HepG2 (cell line): ENCODE data around the gene SLC22A5. TPM values are rescaled to one million over a fixed set of nuclear protein-coding genes. Genes with fewer than 3 reads are reported as not detected.

Experiments
- AGO1 ChIP-seq: fragments of 200-400 bp; formaldehyde crosslinking; IDR thresholded peaks from 2 replicates; pipeline ENCODE4 v1.6.1; 2017; ENCODE audit warnings: mild to moderate bottlenecking, low read depth, low read length, moderate library complexity; ENCODE audit not compliant: poor library complexity, severe bottlenecking
- ATF3 ChIP-seq: sonication (generic); formaldehyde crosslinking; IDR thresholded peaks from 2 replicates; pipeline ENCODE4 v1.4.0; 2020; ENCODE audit warnings: missing genetic modification reagents
- ATF4 ChIP-seq, 2 experiments: fragments of 450-650 bp in 1 of 2; sonication (generic) in 1 of 2; formaldehyde crosslinking; IDR thresholded peaks; 2 replicates each; pipeline versions ENCODE4 v1.5.0 to v1.8.0; 2020 to 2022; ENCODE audit warnings: mild to moderate bottlenecking in 1 of 2, missing genetic modification reagents in 1 of 2
- ATF5 ChIP-seq: sonication (generic); formaldehyde crosslinking; IDR thresholded peaks from 2 replicates; pipeline ENCODE4 v1.4.0; 2020; ENCODE audit warnings: mild to moderate bottlenecking, low read depth, missing genetic modification reagents
- MED13 ChIP-seq: sonication (generic); formaldehyde crosslinking; IDR thresholded peaks from 2 replicates; pipeline ENCODE4 v1.5.0; 2020; ENCODE audit warnings: missing genetic modification reagents
- MLXIP ChIP-seq: sonication (generic); formaldehyde crosslinking; IDR thresholded peaks from 2 replicates; pipeline ENCODE4 v1.9.0; 2021; ENCODE audit warnings: missing genetic modification reagents, borderline replicate concordance
- NR0B2 ChIP-seq: sonication (generic); formaldehyde crosslinking; IDR thresholded peaks from 2 replicates; pipeline ENCODE4 v1.4.0; 2020; ENCODE audit warnings: mild to moderate bottlenecking, missing genetic modification reagents
- PREB ChIP-seq: sonication (generic); formaldehyde crosslinking; IDR thresholded peaks from 2 replicates; pipeline ENCODE4 v1.4.0; 2020; ENCODE audit warnings: missing genetic modification reagents
- SMYD3 ChIP-seq: sonication (generic); formaldehyde crosslinking; IDR thresholded peaks from 2 replicates; pipeline ENCODE4 v1.8.1; 2023; ENCODE audit warnings: mild to moderate bottlenecking, missing genetic modification reagents
- SNAI1 ChIP-seq: sonication (generic); formaldehyde crosslinking; IDR thresholded peaks from 2 replicates; pipeline ENCODE4 v1.5.0; 2020; ENCODE audit warnings: mild to moderate bottlenecking, missing genetic modification reagents, borderline replicate concordance
- SP2 ChIP-seq: sonication (generic); formaldehyde crosslinking; IDR thresholded peaks from 2 replicates; pipeline ENCODE4 v1.5.1; 2020; ENCODE audit warnings: mild to moderate bottlenecking, missing genetic modification reagents
- TERF1 ChIP-seq: sonication (generic); formaldehyde crosslinking; IDR thresholded peaks from 2 replicates; pipeline ENCODE4 v1.8.0; 2022; ENCODE audit warnings: mild to moderate bottlenecking, missing genetic modification reagents, moderate library complexity
- TOPORS ChIP-seq: sonication (generic); formaldehyde crosslinking; IDR thresholded peaks from 2 replicates; pipeline ENCODE4 v1.8.0; 2023; ENCODE audit warnings: mild to moderate bottlenecking, missing genetic modification reagents
- TRAFD1 ChIP-seq: sonication (generic); formaldehyde crosslinking; IDR thresholded peaks from 2 replicates; pipeline ENCODE4 v1.5.1; 2020; ENCODE audit warnings: missing genetic modification reagents, mild to moderate bottlenecking, borderline replicate concordance
- ZFY ChIP-seq: sonication (generic); formaldehyde crosslinking; IDR thresholded peaks from 2 replicates; pipeline ENCODE4 v1.4.0; 2020; ENCODE audit warnings: missing genetic modification reagents
- ZNF20 ChIP-seq: sonication (generic); formaldehyde crosslinking; IDR thresholded peaks from 2 replicates; pipeline ENCODE4 v1.4.0; 2020; ENCODE audit warnings: mild to moderate bottlenecking, moderate library complexity, missing genetic modification reagents
- ZNF432 ChIP-seq: sonication (generic); formaldehyde crosslinking; IDR thresholded peaks from 2 replicates; pipeline ENCODE4 v1.5.0; 2020; ENCODE audit warnings: missing genetic modification reagents, mild to moderate bottlenecking, borderline replicate concordance
- ZNF737 ChIP-seq: sonication (generic); formaldehyde crosslinking; IDR thresholded peaks from 2 replicates; pipeline ENCODE4 v1.5.0; 2020; ENCODE audit warnings: missing genetic modification reagents, mild to moderate bottlenecking, borderline replicate concordance
- polyA plus RNA-seq, 8 experiments: library from polyadenylated mRNA; depleted of rRNA in 3 of 8; stranded (reverse) in 7 of 8; unstranded in 1 of 8; fragments of >200 nt; fragmentation: Illumina TruSeq in 4 of 8; extraction: Trizol in 4 of 8; gene quantifications; 2 replicates each; pipeline versions ENCODE4 v1.2.1 to v1.2.3, GENCODE V29; 2011 to 2016; ENCODE audit warnings: low read depth in 4 of 8, missing spikeins in 1 of 8, mixed read lengths in 1 of 8; ENCODE audit not compliant: insufficient read depth in 1 of 8
- total RNA-seq, 5 experiments: library from RNA; depleted of rRNA; stranded (reverse); fragments of >200 nt; fragmentation: Illumina TruSeq; extraction: Trizol; gene quantifications; 2 replicates each; pipeline ENCODE4 v1.2.3, GENCODE V29; 2016; ENCODE audit warnings: low read depth in 1 of 5

The SLC22A5 gene
- total and polyA plus RNA-seq, 2 of the 13 experiments (the other 11 are each of a cell fraction or from before 2014, with no cell fraction given) = 7.1 to 15.1 TPM

GRCh38 chr5:132369474-132370180 lies at the start of gene SLC22A5 (continued):
- TF ChIP-seq SMYD3 (CRISPR knock-in tag) (0 out of 2 replicates have a peak, but pooled peaks have one; percentile 61), TOPORS (CRISPR knock-in tag) (peak; percentile 88), ZNF20 (CRISPR knock-in tag) (no peak), NR0B2 (CRISPR knock-in tag) (no peak), MLXIP (CRISPR knock-in tag) (peak; percentile 66; the same call in 1 of the 2 replicates), SNAI1 (CRISPR knock-in tag) (no peak), SP2 (0 out of 2 replicates have a peak, but pooled peaks have one; percentile 1), MED13 (CRISPR knock-in tag) (no peak; the same call in 1 of the 2 replicates), AGO1 (no peak), TRAFD1 (CRISPR knock-in tag) (no peak), ZNF432 (CRISPR knock-in tag) (no peak), ZFY (CRISPR knock-in tag) (peak; percentile 99), PREB (peak; percentile 25; the same call in 1 of the 2 replicates), ATF4 (CRISPR knock-in tag; IDR thresholded peaks at IDR 0.05) (no peak), TERF1 (CRISPR knock-in tag) (peak; percentile 44; the same call in 1 of the 2 replicates), ATF5 (CRISPR knock-in tag) (no peak; the same call in 1 of the 2 replicates), ZNF737 (CRISPR knock-in tag) (peak; percentile 48; the same call in 1 of the 2 replicates), ATF3 (CRISPR knock-in tag) (no peak)
